HepG2 (cell line): ENCODE measurements around the gene YY1. TPM values are rescaled to one million over a fixed set of nuclear protein-coding genes. Genes with fewer than 3 reads are reported as not detected.

Source experiments
- AGO1 ChIP-seq: fragments of 200-400 bp; formaldehyde crosslinking; IDR thresholded peaks from 2 replicates; pipeline ENCODE4 v1.6.1; 2017; ENCODE audit warnings: mild to moderate bottlenecking, low read depth, low read length, moderate library complexity; ENCODE audit not compliant: poor library complexity, severe bottlenecking
- ATRX ChIP-seq: sonication (generic); formaldehyde crosslinking; IDR thresholded peaks from 2 replicates; pipeline ENCODE4 v1.4.0; 2020; ENCODE audit warnings: missing genetic modification reagents, borderline replicate concordance
- CSRNP1 ChIP-seq: sonication (generic); formaldehyde crosslinking; IDR thresholded peaks from 2 replicates; pipeline ENCODE4 v1.8.1; 2023; ENCODE audit warnings: mild to moderate bottlenecking, missing genetic modification reagents
- DNMT1 ChIP-seq: sonication (generic); formaldehyde crosslinking; IDR thresholded peaks from 2 replicates; pipeline ENCODE4 v1.5.1; 2020; ENCODE audit warnings: mild to moderate bottlenecking, missing genetic modification reagents
- GABPB1 ChIP-seq: IDR thresholded peaks from 2 replicates; pipeline ENCODE4 v1.6.1; 2016; ENCODE audit warnings: mild to moderate bottlenecking, missing genetic modification reagents, moderate library complexity, missing compliant biosample characterization
- KDM6A ChIP-seq: IDR thresholded peaks from 2 replicates; pipeline ENCODE4 v1.6.1; 2016; ENCODE audit warnings: low read depth
- KLF15 ChIP-seq: sonication (generic); formaldehyde crosslinking; IDR thresholded peaks from 2 replicates; pipeline ENCODE4 v1.8.1; 2023; ENCODE audit warnings: borderline replicate concordance, mild to moderate bottlenecking, inconsistent platforms, missing genetic modification reagents, mixed read lengths
- NCOR1 ChIP-seq: fragments of 200-600 bp; sonication (generic); IDR thresholded peaks from 2 replicates; pipeline ENCODE4 v1.7.0; 2017; ENCODE audit warnings: antibody characterized with exemption, low read length, borderline replicate concordance
- REPIN1 ChIP-seq: sonication (generic); formaldehyde crosslinking; IDR thresholded peaks from 2 replicates; pipeline ENCODE4 v1.8.0; 2022; ENCODE audit warnings: missing genetic modification reagents, low read depth, mild to moderate bottlenecking, borderline replicate concordance
- RXRA ChIP-seq: sonication (generic); formaldehyde crosslinking; IDR thresholded peaks from 2 replicates; pipeline ENCODE4 v1.5.1; 2020; ENCODE audit warnings: missing genetic modification reagents
- SP5 ChIP-seq: IDR thresholded peaks from 2 replicates; pipeline ENCODE4 v1.6.1; 2016; ENCODE audit warnings: low read depth, borderline replicate concordance
- TAF1 ChIP-seq: sonication (generic); formaldehyde crosslinking; IDR thresholded peaks from 2 replicates; pipeline ENCODE4 v1.4.0; 2020; ENCODE audit warnings: missing genetic modification reagents
- ZBTB7B ChIP-seq: sonication (generic); formaldehyde crosslinking; IDR thresholded peaks from 2 replicates; pipeline ENCODE4 v1.4.0; 2020; ENCODE audit warnings: missing genetic modification reagents
- ZFP1 ChIP-seq: IDR thresholded peaks from 2 replicates; pipeline ENCODE4 v1.6.1; 2016
- ZFP82 ChIP-seq: sonication (generic); formaldehyde crosslinking; IDR thresholded peaks from 2 replicates; pipeline ENCODE4 v1.5.1; 2020; ENCODE audit warnings: mild to moderate bottlenecking, missing genetic modification reagents, borderline replicate concordance
- ZKSCAN8 ChIP-seq: IDR thresholded peaks from 2 replicates; pipeline ENCODE4 v1.6.1; 2016; ENCODE audit warnings: borderline replicate concordance, missing genetic modification reagents, missing compliant biosample characterization
- ZNF331 ChIP-seq: sonication (generic); formaldehyde crosslinking; IDR thresholded peaks from 2 replicates; pipeline ENCODE4 v1.4.0; 2020; ENCODE audit warnings: missing genetic modification reagents
- ZNF558 ChIP-seq: sonication (generic); formaldehyde crosslinking; IDR thresholded peaks from 2 replicates; pipeline ENCODE4 v1.9.0; 2022; ENCODE audit warnings: mild to moderate bottlenecking, missing genetic modification reagents, borderline replicate concordance
- polyA plus RNA-seq, 8 experiments: library from polyadenylated mRNA; depleted of rRNA in 3 of 8; stranded (reverse) in 7 of 8; unstranded in 1 of 8; fragments of >200 nt; fragmentation: Illumina TruSeq in 4 of 8; extraction: Trizol in 4 of 8; gene quantifications; 2 replicates each; pipeline versions ENCODE4 v1.2.1 to v1.2.3, GENCODE V29; 2011 to 2016; ENCODE audit warnings: low read depth in 4 of 8, missing spikeins in 1 of 8, mixed read lengths in 1 of 8; ENCODE audit not compliant: insufficient read depth in 1 of 8
- total RNA-seq, 5 experiments: library from RNA; depleted of rRNA; stranded (reverse); fragments of >200 nt; fragmentation: Illumina TruSeq; extraction: Trizol; gene quantifications; 2 replicates each; pipeline ENCODE4 v1.2.3, GENCODE V29; 2016; ENCODE audit warnings: low read depth in 1 of 5
- TF ChIP-seq, protein P1 (sequence below): IDR thresholded peaks from 2 replicates; pipeline ENCODE4 v1.6.1; 2018; ENCODE audit warnings: missing genetic modification reagents, mild to moderate bottlenecking, missing compliant biosample characterization
- TF ChIP-seq, protein P2 (sequence below): sonication (generic); formaldehyde crosslinking; conservative IDR thresholded peaks from 2 replicates; pipeline ENCODE4 v1.4.0; 2020; ENCODE audit warnings: mild to moderate bottlenecking, missing genetic modification reagents, moderate library complexity
- TF ChIP-seq, protein P3 (sequence below), 2 experiments: sonication (generic) in 1 of 2; formaldehyde crosslinking in 1 of 2; IDR thresholded peaks; 2 replicates each; pipeline versions ENCODE4 v1.4.0 to v1.6.1; 2018 to 2020; ENCODE audit warnings: missing genetic modification reagents in 2 of 2, borderline replicate concordance in 1 of 2, low read depth in 1 of 2, mild to moderate bottlenecking in 1 of 2, missing biosample characterization in 1 of 2

The YY1 gene
- total and polyA plus RNA-seq, 2 of the 13 experiments (the other 11 are each of a cell fraction or from before 2014, with no cell fraction given), result 29.4 to 68.1 TPM

DNA sequence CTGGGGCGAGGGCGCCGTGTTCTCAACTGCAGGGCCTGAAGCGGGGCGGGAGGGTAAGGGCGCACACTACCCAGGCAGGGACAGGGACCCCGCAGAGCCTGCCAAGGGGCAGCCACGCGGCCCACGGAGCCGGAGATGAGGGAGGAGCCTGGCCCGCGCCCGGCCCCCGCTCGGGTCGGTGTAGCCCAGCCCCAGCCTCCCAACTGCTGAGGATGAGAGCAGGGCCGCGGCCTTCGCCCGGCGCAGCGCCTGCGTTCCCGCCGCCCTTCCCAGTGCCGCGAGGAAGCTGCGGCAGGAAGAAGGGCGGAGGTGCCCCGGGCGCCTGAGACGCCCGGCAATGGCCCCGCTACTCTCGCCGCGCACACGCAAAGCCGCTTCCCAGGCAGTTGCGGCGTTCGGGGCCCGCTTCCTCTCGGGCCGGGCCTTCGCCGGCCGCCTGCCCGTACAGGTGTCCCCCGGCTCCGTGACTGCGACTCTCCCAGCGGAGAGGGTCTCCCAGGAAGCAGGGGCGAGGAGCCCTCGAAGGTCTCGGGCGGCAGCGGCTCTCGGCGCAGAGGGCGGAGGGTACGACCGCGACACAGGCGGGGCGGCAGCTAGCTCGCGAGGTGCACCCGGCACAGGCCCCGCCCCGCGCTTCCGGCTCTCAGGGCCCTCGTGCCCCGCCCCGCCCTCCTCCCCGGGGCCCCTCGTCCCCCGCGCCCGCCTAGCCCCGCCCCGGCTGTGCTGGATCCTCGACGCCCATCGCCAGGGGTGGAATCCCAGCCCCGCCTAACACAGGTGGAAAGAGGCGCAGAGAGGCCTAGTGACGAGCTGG is 24.8 kb upstream of the YY1 start (continued):
- TF ChIP-seq KDM6A (CRISPR knock-in tag), result no peak
- TF ChIP-seq, protein P1, sequence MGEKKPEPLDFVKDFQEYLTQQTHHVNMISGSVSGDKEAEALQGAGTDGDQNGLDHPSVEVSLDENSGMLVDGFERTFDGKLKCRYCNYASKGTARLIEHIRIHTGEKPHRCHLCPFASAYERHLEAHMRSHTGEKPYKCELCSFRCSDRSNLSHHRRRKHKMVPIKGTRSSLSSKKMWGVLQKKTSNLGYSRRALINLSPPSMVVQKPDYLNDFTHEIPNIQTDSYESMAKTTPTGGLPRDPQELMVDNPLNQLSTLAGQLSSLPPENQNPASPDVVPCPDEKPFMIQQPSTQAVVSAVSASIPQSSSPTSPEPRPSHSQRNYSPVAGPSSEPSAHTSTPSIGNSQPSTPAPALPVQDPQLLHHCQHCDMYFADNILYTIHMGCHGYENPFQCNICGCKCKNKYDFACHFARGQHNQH, result peak; percentile 65
- peak; percentile 84 for TF ChIP-seq SP5 (CRISPR knock-in tag)
- TF ChIP-seq TAF1 (CRISPR knock-in tag), result peak; percentile 91
- peak; percentile 26; the same call in 1 of the 2 replicates for TF ChIP-seq DNMT1 (CRISPR knock-in tag)
- no peak for TF ChIP-seq ZKSCAN8
- no peak for TF ChIP-seq NCOR1
- peak; percentile 90 for TF ChIP-seq GABPB1 (CRISPR knock-in tag)
- TF ChIP-seq, protein P2, sequence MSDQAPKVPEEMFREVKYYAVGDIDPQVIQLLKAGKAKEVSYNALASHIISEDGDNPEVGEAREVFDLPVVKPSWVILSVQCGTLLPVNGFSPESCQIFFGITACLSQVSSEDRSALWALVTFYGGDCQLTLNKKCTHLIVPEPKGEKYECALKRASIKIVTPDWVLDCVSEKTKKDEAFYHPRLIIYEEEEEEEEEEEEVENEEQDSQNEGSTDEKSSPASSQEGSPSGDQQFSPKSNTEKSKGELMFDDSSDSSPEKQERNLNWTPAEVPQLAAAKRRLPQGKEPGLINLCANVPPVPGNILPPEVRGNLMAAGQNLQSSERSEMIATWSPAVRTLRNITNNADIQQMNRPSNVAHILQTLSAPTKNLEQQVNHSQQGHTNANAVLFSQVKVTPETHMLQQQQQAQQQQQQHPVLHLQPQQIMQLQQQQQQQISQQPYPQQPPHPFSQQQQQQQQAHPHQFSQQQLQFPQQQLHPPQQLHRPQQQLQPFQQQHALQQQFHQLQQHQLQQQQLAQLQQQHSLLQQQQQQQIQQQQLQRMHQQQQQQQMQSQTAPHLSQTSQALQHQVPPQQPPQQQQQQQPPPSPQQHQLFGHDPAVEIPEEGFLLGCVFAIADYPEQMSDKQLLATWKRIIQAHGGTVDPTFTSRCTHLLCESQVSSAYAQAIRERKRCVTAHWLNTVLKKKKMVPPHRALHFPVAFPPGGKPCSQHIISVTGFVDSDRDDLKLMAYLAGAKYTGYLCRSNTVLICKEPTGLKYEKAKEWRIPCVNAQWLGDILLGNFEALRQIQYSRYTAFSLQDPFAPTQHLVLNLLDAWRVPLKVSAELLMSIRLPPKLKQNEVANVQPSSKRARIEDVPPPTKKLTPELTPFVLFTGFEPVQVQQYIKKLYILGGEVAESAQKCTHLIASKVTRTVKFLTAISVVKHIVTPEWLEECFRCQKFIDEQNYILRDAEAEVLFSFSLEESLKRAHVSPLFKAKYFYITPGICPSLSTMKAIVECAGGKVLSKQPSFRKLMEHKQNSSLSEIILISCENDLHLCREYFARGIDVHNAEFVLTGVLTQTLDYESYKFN (CRISPR knock-in tag), result peak; percentile 48
- no peak for TF ChIP-seq ATRX (CRISPR knock-in tag)
- TF ChIP-seq ZNF558 (CRISPR knock-in tag), result no peak; the same call in 1 of the 2 replicates
- peak; percentile 46; the same call in 1 of the 2 replicates for TF ChIP-seq RXRA
- peak; percentile 71; the same call in 1 of the 2 replicates for TF ChIP-seq KLF15
- TF ChIP-seq, protein P3, sequence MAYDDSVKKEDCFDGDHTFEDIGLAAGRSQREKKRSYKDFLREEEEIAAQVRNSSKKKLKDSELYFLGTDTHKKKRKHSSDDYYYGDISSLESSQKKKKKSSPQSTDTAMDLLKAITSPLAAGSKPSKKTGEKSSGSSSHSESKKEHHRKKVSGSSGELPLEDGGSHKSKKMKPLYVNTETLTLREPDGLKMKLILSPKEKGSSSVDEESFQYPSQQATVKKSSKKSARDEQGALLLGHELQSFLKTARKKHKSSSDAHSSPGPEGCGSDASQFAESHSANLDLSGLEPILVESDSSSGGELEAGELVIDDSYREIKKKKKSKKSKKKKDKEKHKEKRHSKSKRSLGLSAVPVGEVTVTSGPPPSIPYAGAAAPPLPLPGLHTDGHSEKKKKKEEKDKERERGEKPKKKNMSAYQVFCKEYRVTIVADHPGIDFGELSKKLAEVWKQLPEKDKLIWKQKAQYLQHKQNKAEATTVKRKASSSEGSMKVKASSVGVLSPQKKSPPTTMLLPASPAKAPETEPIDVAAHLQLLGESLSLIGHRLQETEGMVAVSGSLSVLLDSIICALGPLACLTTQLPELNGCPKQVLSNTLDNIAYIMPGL (CRISPR knock-in tag; IDR thresholded peaks at IDR 0.05; ENCODE audit: borderline replicate concordance in 1 of 2, low read depth in 1 of 2), result peak; percentile 68 to 90; a peak in 3 of 4 replicates
- TF ChIP-seq CSRNP1 (CRISPR knock-in tag), result peak; percentile 78; the same call in 1 of the 2 replicates
- peak; percentile 59; the same call in 1 of the 2 replicates for TF ChIP-seq ZNF331 (CRISPR knock-in tag)
- TF ChIP-seq ZFP82 (CRISPR knock-in tag), result 0 out of 2 replicates have a peak, but pooled peaks have one; percentile 31
- TF ChIP-seq REPIN1 (CRISPR knock-in tag), result no peak
- TF ChIP-seq ZBTB7B (CRISPR knock-in tag), result peak; percentile 79
- TF ChIP-seq AGO1, result no peak
- TF ChIP-seq ZFP1 (CRISPR knock-in tag), result no peak
